ENCODE measurements around the gene MCF2L.

Gene MCF2L

DNA sequence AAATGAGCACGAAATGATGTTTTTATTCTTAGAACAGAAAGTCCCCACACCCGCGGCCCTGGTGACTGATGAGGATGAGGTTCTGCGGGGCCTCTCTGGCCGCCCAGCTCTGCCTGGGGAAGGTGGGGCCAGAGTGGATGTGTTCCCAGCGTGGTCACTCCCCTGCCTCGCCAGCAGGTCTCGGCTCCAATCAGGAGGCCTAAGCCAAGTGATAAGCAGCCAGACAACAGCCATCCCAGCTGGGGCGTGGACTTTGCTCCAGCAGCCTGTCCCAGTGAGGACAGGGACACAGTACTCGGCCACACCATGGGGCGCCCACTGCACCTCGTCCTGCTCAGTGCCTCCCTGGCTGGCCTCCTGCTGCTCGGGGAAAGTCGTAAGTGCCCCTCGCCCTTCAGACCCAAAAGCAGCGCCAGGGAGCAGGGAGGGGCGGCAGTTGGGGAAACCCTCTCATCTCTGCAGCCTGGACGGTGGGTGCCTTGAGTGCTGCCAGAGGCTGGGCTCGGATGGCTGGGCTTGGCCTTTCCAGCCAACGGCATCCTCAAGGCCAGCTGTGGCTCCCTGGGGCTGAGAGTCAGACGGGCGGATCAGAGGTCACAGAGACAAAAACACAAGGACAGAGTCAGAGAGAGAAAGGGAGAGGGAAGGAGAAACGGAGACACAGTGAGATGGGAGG, 153.7 kb downstream of the MCF2L start, which contains the start of gene F10:
Gene F10, plus strand, starts transcription at position 250 of the 676 bp plus-strand sequence. Its CDS starts 57 bp downstream, at position 307.
- Histone ChIP-seq H3K9me3 (replicated peaks in 1 of 2; ENCODE audit: control insufficient read depth in 2 of 2, insufficient read depth in 1 of 2, low read depth in 1 of 2, low read length in 2 of 2) (peaks cover 0 to 4% of the 10 kb centered on the region in 2 donors), H2BK12ac (ENCODE audit: low read length) (peak within 1 kb of the TSS; percentile 87), H2BK5ac (ENCODE audit: low read length) (no peak within 1 kb of the TSS), H3K4me3 (ENCODE audit: low read length in 2 of 2) (peak within 1 kb of the TSS; percentile 22 to 63), H3K4me2 (ENCODE audit: insufficient read depth, low read length, poor library complexity, severe bottlenecking) (no peak within 1 kb of the TSS), H3K14ac (ENCODE audit: low read length) (peak within 1 kb of the TSS; percentile 94), H3K9ac (ENCODE audit: low read depth, low read length, poor library complexity) (peak within 1 kb of the TSS; percentile 80), H2AK5ac (ENCODE audit: low read depth, low read length) (peak within 1 kb of the TSS; percentile 83), H3K79me1 (ENCODE audit: low read depth, low read length) (no peaks in the 10 kb centered on the region), H3K27me3 (ENCODE audit: control insufficient read depth in 3 of 3, insufficient read depth in 3 of 3, low read depth in 1 of 3, low read length in 3 of 3) (peaks cover 0 to 9% (median 0%) of the 10 kb centered on the region in 3 experiments), H3K4ac (ENCODE audit: low read length) (peak within 1 kb of the TSS; percentile 79), H3K36me3 (replicated peaks in 1 of 2; ENCODE audit: control insufficient read depth in 2 of 2, insufficient read depth in 2 of 2, low read length in 2 of 2) (peaks cover 0 to 2% of the 10 kb centered on the region in 2 donors), H4K91ac (ENCODE audit: low read depth, low read length, poor library complexity) (no peak within 1 kb of the TSS), H2BK120ac (ENCODE audit: low read depth, low read length) (peak within 1 kb of the TSS; percentile 13), H3K18ac (ENCODE audit: low read length) (peak within 1 kb of the TSS; percentile 87), H4K8ac (ENCODE audit: low read depth, low read length) (no peak within 1 kb of the TSS), H3K4me1 (ENCODE audit: control insufficient read depth in 2 of 2, insufficient read depth in 1 of 2, low read depth in 1 of 2, low read length in 2 of 2) (peaks cover 9 to 11% of the 10 kb centered on the region in 2 donors), H3K23ac (ENCODE audit: low read depth, low read length, poor library complexity) (peak within 1 kb of the TSS; percentile 61), H3K27ac (replicated peaks; ENCODE audit: low read length) (no peak within 1 kb of the TSS), H2BK15ac (ENCODE audit: low read length) (peak within 1 kb of the TSS; percentile 35), H2AFZ (ENCODE audit: low read length) (peak within 1 kb of the TSS; percentile 81)
- WGBS, 2 donors (ENCODE audit: extremely low coverage in 2 of 2, insufficient read length in 2 of 2, insufficient replicate concordance in 1 of 2) = no CpG with 5 or more reads among the region's 23 CpGs
- no peak for DNase-seq (ENCODE audit: low spot score)

- DNase-seq (ENCODE audit: low spot score) = no peak
- H3K36me3 ChIP-seq (replicated peaks in 1 of 2; ENCODE audit: control insufficient read depth in 2 of 2, insufficient read depth in 2 of 2, low read length in 2 of 2) = peaks cover 0 to 2% of the 10 kb centered on the region in 2 donors
- H3K4ac ChIP-seq (ENCODE audit: low read length) = peak overlapping the region; percentile 30
- H4K8ac ChIP-seq (ENCODE audit: low read depth, low read length) = no peak overlapping the region
- H2AK5ac ChIP-seq (ENCODE audit: low read depth, low read length) = peak overlapping the region; percentile 20
- no peaks in the 10 kb centered on the region for H3K79me1 ChIP-seq (ENCODE audit: low read depth, low read length)
- H3K27me3 ChIP-seq (ENCODE audit: control insufficient read depth in 3 of 3, insufficient read depth in 3 of 3, low read depth in 1 of 3, low read length in 3 of 3) = peaks cover 0 to 9% (median 0%) of the 10 kb centered on the region in 3 experiments
- peak overlapping the region; percentile 85 for H3K18ac ChIP-seq (ENCODE audit: low read length)
- H3K4me1 ChIP-seq (ENCODE audit: control insufficient read depth in 2 of 2, insufficient read depth in 1 of 2, low read depth in 1 of 2, low read length in 2 of 2) = peaks cover 9 to 11% of the 10 kb centered on the region in 2 donors
- H2AFZ ChIP-seq (ENCODE audit: low read length) = peak overlapping the region; percentile 81
- H3K9ac ChIP-seq (ENCODE audit: low read depth, low read length, poor library complexity) = peak overlapping the region; percentile 53
- no peak overlapping the region for H3K27ac ChIP-seq (replicated peaks; ENCODE audit: low read length)
- no peak overlapping the region for H4K91ac ChIP-seq (ENCODE audit: low read depth, low read length, poor library complexity)
- H3K23ac ChIP-seq (ENCODE audit: low read depth, low read length, poor library complexity) = peak overlapping the region; percentile 61
- H3K4me2 ChIP-seq (ENCODE audit: insufficient read depth, low read length, poor library complexity, severe bottlenecking) = no peak overlapping the region
- WGBS, 2 donors (ENCODE audit: extremely low coverage in 2 of 2, insufficient read length in 2 of 2, insufficient replicate concordance in 1 of 2) = no CpG with 5 or more reads among the region's 29 CpGs
- H3K4me3 ChIP-seq (ENCODE audit: low read length in 2 of 2) = peak overlapping the region; percentile 22 to 63
- peak overlapping the region; percentile 13 for H2BK120ac ChIP-seq (ENCODE audit: low read depth, low read length)
- H3K9me3 ChIP-seq (replicated peaks in 1 of 2; ENCODE audit: control insufficient read depth in 2 of 2, insufficient read depth in 1 of 2, low read depth in 1 of 2, low read length in 2 of 2) = peaks cover 0 to 4% of the 10 kb centered on the region in 2 donors
- peak overlapping the region; percentile 63 for H2BK5ac ChIP-seq (ENCODE audit: low read length)
- H2BK12ac ChIP-seq (ENCODE audit: low read length) = no peak overlapping the region
- H3K14ac ChIP-seq (ENCODE audit: low read length) = peak overlapping the region; percentile 11
- H2BK15ac ChIP-seq (ENCODE audit: low read length) = no peak overlapping the region
Measured at GRCh38 chr13:113123226-113124201, 154.5 kb downstream of the MCF2L start.

GRCh38 chr13:113124211-113124970, 155.4 kb downstream of the MCF2L start:
- Histone ChIP-seq H4K91ac (ENCODE audit: low read depth, low read length, poor library complexity) (no peak overlapping the region), H3K4me1 (ENCODE audit: control insufficient read depth in 2 of 2, insufficient read depth in 1 of 2, low read depth in 1 of 2, low read length in 2 of 2) (peaks cover 9 to 11% of the 10 kb centered on the region in 2 donors), H2BK15ac (ENCODE audit: low read length) (no peak overlapping the region), H3K79me1 (ENCODE audit: low read depth, low read length) (no peaks in the 10 kb centered on the region), H3K27me3 (ENCODE audit: control insufficient read depth in 3 of 3, insufficient read depth in 3 of 3, low read depth in 1 of 3, low read length in 3 of 3) (peaks cover 0 to 7% (median 0%) of the 10 kb centered on the region in 3 experiments), H3K14ac (ENCODE audit: low read length) (no peak overlapping the region), H3K4me2 (ENCODE audit: insufficient read depth, low read length, poor library complexity, severe bottlenecking) (no peak overlapping the region), H3K18ac (ENCODE audit: low read length) (peak overlapping the region; percentile 40), H3K27ac (replicated peaks; ENCODE audit: low read length) (no peak overlapping the region), H3K9ac (ENCODE audit: low read depth, low read length, poor library complexity) (no peak overlapping the region), H3K9me3 (replicated peaks in 1 of 2; ENCODE audit: control insufficient read depth in 2 of 2, insufficient read depth in 1 of 2, low read depth in 1 of 2, low read length in 2 of 2) (peaks cover 0 to 2% of the 10 kb centered on the region in 2 donors), H3K23ac (ENCODE audit: low read depth, low read length, poor library complexity) (no peak overlapping the region), H2BK5ac (ENCODE audit: low read length) (peak overlapping the region; percentile 63), H3K4me3 (ENCODE audit: low read length in 2 of 2) (no peak overlapping the region), H2BK120ac (ENCODE audit: low read depth, low read length) (no peak overlapping the region), H2BK12ac (ENCODE audit: low read length) (no peak overlapping the region), H2AFZ (ENCODE audit: low read length) (no peak overlapping the region), H4K8ac (ENCODE audit: low read depth, low read length) (no peak overlapping the region), H2AK5ac (ENCODE audit: low read depth, low read length) (peak overlapping the region; percentile 43), H3K36me3 (replicated peaks in 1 of 2; ENCODE audit: control insufficient read depth in 2 of 2, insufficient read depth in 2 of 2, low read length in 2 of 2) (peaks cover 0 to under 1% of the 10 kb centered on the region in 2 donors), H3K4ac (ENCODE audit: low read length) (no peak overlapping the region)
- DNase-seq (ENCODE audit: low spot score) = no peak
- no CpG with 5 or more reads among the region's 19 CpGs for WGBS, 2 donors (ENCODE audit: extremely low coverage in 2 of 2, insufficient read length in 2 of 2, insufficient replicate concordance in 1 of 2)

Data from neuronal stem cell (in vitro differentiated cells).